Measurements from ENCODE around the gene VEGFA.

VEGFA gene

GRCh38 chr6:43739642-43740091 is 30.3 kb upstream of the VEGFA start:
- no peak for DNase-seq

GRCh38 chr6:43740321-43740960 is 29.6 kb upstream of the VEGFA start:
- DNase-seq, result no peak

- no peak for DNase-seq
Observed at GRCh38 chr6:43740961-43741764, 28.8 kb upstream of the VEGFA start.

GRCh38 chr6:43741829-43742228 is 28.2 kb upstream of the VEGFA start:
- no peak for DNase-seq

GRCh38 chr6:43742285-43742684 is 27.7 kb upstream of the VEGFA start:
- DNase-seq, result no peak

GRCh38 chr6:43742931-43743632 is 26.9 kb upstream of the VEGFA start:
- no peak for DNase-seq

- no peak for DNase-seq
Observed at GRCh38 chr6:43743682-43744381, 26.2 kb upstream of the VEGFA start.

- no peak for DNase-seq
Observed at GRCh38 chr6:43744491-43744890, 25.5 kb upstream of the VEGFA start.

- no peak for DNase-seq
Observed at GRCh38 chr6:43744931-43745727, 24.9 kb upstream of the VEGFA start.

- no peak for DNase-seq
Observed at GRCh38 chr6:43746071-43746470, 23.9 kb upstream of the VEGFA start.

GRCh38 chr6:43746613-43747102 is 23.4 kb upstream of the VEGFA start:
- no peak for DNase-seq

GRCh38 chr6:43747784-43748183 is 22.2 kb upstream of the VEGFA start:
- DNase-seq, result no peak

GRCh38 chr6:43748765-43749164 is 21.2 kb upstream of the VEGFA start:
- DNase-seq, result no peak

GRCh38 chr6:43749461-43749860 is 20.6 kb upstream of the VEGFA start:
- DNase-seq, result no peak

GRCh38 chr6:43750622-43751021 is 19.4 kb upstream of the VEGFA start:
- DNase-seq, result no peak

- no peak for DNase-seq
Observed at GRCh38 chr6:43753570-43754183, 16.3 kb upstream of the VEGFA start.

- no peak for DNase-seq
Observed at GRCh38 chr6:43757966-43758616, 11.9 kb upstream of the VEGFA start.

- DNase-seq, result no peak
Observed at GRCh38 chr6:43758617-43759050, 11.4 kb upstream of the VEGFA start.

GRCh38 chr6:43759136-43759906 is 10.7 kb upstream of the VEGFA start:
- no peak for DNase-seq

- DNase-seq, result no peak
Observed at GRCh38 chr6:43759907-43760206, 10.2 kb upstream of the VEGFA start.

Data from NCI-H1436 treated with DMSO at 0.1 percent for 48 hours (cell line).